CD4-positive, alpha-beta T cell treated with Interleukin-21 for 1 hour (primary cell): ENCODE results near the gene SUCLG1.
A peak's percentile ranks its signal among the peaks of the same experiment; 100 is the strongest.

Experiments used
- DNase-seq: peaks from one replicate; pipeline ENCODE4 v3.0.0-alpha.2; 2020

The SUCLG1 gene

DNA sequence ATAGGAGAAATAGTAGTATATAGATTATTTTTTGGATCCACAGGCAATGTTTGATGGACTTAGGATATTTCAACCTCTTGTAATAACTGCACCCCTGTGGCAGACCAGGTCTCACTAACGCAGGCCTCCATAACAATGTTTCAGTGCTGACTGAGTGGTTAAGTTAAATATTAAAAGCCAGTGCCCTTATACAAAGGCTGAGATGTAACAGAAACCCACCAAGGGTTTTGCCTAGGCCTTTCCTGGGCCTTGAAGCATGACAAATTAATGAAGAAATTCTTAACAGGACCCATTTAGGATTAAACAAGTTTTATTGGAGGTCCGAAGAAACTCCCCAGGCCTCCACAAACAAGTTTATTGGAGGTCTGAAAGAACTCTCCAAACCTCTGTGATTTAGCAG lies 1.6 kb upstream of the SUCLG1 start:
- DNase-seq: no peak

DNA sequence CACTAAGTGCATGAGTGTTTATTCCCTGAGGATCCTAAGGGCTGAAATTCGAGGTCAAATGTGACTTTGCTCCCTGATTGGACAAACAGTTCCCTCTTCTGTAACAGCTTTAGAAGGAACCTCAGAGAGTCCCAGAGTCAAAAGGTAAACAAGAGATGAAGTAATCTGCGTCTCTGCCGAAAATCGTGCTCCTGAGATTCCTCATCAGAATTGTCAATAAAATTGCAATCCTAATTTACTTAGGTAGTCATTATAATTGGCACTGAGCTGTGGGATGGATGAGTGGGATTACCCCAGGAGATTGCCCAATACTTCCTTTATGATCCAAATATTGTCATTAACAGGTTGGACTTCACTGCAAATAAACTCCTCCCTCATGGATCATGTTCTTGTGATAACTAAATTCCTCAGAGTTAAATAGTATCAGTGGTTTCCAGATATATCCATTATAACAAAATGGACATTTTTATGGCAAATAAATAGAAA lies 907 bp upstream of the SUCLG1 start:
- DNase-seq: no peak

DNA sequence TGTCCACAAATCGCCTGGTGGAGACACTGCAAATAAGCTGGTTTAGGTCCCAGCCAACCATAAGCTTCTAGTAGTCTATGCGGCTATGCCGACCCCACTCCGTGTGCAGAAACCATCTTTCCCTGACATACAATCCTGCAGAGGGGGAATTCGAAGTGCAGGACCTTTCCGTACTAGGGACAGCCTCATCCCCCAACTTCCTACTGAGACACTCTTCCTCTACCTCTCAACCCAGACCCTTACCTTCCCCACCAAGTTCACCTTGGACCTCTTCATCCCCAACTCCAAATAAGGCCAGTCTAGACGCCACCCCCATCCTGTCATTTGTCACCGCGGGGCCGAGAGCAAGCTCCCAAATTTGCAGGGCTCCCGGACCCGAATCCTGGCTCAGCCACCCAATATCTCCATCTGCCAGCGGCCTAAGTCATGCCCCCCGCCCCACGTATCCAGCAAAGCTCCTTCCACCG lies 496 bp downstream of the SUCLG1 start:
- DNase-seq: peak; percentile 21

DNA sequence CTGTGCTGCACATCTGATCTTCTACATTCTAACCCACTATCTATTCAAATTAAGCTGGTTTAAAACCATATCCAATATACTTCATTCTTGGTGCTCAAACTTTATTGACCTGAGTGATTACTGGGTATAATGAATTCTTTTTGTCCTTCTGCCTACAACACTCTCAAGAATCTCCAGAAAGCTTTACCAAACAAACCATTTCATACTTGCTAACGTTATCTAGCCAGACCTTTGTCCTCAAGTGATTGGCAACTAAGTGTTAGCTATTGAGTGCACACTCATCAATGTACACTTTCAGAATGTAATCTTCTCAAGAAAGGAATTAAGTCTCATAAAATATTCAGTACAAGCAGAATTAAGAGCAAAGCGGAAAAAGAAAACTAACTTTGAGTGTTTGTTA lies 1.4 kb downstream of the SUCLG1 start:
- DNase-seq: no peak

DNA sequence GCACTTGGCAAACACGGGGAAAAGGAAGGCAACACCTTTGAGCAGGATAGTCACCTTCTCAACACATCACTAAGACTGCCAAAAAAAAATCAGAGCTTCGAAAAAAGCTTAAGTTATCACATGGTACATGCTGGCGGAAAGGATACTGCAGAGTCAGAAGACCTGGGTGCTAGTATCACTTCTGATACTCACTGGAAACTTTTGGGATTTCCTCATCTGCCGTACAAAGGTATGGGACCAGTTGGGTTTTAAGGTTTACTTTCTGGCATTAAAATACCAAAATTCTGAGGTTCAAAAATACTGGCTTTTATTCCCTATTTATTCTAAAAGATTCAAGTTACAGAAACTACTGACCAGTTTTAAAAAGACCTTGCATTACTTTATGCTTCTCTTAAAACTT lies 2.9 kb downstream of the SUCLG1 start:
- DNase-seq: no peak

DNA sequence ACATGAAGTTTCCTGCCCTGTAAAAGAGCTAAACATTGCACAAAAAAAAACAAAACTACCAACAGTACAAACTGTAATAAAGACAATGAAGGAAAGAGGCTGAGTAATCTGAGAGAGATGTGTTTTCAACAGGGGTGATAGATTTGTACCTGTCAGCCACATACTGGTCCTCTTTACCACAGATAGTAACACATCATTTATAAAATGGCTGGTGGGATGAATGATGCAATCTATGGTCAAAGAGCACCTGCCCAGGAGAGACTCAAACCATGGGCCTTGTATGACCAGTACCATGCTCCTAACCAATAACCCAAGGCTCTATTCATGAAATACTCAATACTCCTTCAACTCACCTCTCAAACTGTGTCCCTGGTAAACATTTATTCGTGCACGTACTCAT lies 4.5 kb downstream of the SUCLG1 start:
- DNase-seq: no peak

DNA sequence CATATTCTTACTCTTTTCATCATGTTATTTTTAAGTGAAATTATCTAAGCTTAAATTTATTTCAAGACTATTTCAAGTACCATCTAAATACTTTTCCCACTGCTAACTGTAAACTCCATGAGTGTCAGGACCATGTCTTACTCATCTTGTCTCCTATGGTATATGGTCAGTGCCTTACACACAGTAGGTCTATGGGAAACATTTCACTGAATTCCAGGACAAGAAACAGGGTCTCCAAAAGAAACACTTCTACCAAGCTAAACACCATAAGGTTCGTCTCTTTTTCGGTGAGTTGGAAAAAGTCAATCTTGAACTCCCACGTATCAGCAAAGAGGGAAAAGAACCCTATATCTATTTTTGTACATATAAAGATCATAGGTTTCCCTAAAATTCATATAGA lies 6.5 kb downstream of the SUCLG1 start:
- no peak for DNase-seq

DNA sequence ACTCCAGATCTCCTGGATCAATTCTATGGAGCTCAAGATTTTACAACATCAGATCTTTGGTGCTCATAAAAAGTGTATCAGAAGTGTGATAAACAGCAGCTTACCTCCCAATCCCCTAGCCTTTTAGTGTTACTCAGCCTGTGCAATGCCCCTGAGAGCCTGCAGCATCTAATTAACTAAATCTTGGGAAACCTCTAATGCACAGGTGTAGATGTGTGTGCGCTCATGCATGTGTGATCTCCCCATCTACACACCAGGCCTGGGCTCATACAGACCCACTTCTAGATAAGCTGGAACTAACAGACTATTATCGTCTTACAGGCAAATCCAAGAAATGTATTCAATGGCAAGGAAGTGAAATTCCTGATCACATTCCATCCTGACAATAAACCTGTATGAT lies 7.5 kb downstream of the SUCLG1 start:
- no peak for DNase-seq

DNA sequence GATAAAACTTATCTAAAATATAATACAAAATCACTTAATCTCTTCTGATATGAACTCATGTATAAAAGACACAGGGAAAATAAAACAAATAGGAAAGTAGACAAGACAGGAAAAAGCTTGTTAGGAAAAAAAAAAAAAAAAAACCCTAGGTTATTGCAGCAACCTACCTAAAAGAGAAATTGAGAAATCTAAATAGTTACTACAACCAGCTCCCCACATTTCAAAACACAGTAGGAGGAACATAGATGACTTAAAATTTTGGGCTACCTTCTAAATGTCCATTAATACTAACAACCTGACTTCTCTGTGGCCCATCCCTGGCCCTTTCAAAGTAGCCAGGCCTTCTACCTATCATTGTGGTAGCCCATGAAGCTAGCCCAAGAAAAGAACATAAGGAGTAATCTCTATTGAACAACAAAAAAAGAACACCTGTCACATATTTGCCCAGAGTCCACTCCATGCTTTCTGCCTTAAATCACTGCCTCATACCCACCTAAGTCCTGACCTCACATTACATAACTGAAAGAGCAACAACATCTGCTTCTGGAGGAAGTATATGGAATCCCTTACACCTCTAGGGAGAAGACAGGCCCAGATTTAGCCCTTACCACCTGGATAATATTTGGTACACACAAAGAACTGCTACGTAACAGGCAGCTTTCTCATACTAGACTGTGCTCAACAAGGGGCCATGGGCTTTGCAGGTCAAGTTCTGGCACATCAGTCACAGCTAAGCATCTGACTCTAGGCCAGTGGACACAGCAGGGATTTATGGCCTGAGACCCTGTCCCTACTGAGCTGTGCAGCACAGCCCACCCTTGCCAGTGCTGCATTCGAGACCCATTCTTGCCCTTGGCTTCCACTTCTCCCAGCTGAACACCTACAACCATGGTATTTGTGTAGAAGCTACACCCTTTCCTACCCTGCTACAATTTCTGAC lies 8.5 kb downstream of the SUCLG1 start:
- no peak for DNase-seq

DNA sequence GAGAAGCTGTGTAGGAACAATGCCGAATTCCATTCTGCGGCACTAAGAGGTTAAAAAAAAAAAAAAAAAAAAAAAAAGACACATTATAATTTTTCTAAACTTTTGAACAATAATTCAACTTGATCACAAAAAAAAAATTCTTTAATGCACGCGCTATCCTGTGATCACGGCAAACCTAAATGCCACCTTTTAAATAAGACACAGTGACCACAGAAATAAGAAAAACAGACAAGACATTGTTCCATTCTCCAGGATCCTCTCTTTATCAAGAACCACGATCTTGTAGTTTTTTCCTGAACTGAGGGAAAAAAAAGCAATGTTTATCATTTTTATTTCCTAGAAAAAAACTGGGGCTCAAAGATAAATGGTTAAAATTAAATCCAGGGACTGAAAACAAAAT lies 9.4 kb downstream of the SUCLG1 start:
- no peak for DNase-seq

DNA sequence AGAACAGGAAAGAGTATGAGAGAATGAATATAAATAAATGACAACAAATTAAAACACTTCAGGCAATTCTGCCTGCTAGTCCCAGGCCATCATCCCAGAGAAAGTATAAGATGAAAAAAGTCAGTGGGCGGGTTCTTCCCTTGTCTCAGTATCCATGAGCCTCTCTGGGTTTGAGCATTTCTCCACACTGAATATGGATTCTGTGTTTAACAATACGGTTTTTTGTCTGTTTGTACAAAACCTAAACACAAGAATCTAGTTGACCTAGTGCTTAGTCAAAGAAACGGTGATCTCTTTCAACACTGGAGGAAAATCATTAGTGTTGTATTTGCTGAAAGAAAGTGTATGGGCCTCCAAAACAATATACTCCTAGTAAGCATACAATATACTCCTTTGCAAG lies 10.0 kb downstream of the SUCLG1 start:
- DNase-seq: no peak

DNA sequence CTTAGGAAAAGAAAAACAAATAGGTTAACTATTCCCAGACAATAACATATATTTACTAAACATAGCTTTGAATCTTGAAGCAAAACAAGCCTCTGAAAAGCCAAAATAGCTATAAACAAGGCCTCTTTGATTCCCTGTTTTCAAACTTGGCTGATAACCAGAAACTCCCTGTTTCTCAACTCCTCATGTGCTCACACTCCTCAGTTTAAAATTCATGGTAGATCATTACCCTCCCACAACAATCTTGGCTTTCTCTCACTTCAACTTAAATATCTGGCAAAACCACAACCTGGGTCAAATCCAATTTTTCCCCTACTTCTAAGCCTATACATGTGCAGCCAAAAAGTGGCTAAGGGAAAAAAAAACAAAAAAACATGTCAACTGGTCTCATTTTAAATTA lies 15.6 kb downstream of the SUCLG1 start:
- DNase-seq: no peak

DNA sequence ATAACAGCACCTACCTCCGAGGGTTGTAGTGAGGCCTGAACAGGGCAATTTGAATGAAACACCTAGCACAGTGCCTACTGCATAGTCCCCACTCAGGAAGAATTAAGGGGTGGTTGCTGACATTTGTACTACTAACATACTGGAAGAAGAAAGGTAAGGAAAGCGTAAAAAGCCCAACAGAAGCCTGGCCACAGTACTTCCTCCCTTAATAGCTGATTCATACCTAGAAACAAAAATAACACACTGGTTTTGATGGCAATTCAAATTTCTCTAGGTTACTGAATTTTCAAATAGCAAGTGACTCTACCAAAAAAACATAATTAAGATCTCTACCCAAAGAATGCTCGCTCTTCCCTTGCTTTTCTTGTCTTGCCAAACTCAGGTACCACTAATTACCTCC lies 16.2 kb downstream of the SUCLG1 start:
- DNase-seq: no peak

DNA sequence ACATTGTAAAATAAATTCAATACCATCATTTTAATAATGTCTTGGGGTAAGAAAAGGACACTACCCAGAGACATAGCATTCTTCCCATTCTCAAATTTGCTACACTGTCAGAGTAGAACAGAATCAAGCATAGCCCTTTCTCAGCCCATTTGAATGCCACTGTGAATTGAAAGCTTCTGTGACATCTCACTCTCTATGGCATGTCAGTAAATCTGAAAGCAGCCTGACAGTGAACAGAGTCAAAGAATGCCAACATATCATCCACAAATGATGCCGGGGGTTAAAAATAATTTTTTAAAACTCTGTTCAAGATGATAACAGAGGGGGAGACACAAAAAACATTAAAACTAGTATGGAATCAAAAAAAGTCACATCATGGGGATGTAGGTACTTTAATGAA lies 17.6 kb downstream of the SUCLG1 start:
- no peak for DNase-seq

DNA sequence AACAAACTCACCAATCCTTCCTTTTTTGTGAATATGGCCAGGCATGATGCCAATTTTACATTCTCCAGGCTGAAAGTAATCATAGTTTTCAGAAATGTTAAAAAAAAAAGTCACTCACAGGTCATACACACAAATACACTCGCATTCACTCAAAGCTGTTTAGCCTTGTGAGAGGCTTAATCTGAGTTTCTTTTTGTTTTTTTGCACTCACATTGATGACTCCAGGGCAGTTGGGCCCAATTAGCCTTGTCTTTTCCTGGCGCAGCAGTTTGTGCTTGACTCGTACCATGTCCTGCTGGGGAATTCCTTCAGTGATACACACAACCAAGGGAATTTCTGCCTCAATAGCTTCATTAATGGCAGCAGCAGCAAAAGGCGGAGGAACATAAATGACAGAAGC lies 18.0 kb downstream of the SUCLG1 start:
- no peak for DNase-seq

DNA sequence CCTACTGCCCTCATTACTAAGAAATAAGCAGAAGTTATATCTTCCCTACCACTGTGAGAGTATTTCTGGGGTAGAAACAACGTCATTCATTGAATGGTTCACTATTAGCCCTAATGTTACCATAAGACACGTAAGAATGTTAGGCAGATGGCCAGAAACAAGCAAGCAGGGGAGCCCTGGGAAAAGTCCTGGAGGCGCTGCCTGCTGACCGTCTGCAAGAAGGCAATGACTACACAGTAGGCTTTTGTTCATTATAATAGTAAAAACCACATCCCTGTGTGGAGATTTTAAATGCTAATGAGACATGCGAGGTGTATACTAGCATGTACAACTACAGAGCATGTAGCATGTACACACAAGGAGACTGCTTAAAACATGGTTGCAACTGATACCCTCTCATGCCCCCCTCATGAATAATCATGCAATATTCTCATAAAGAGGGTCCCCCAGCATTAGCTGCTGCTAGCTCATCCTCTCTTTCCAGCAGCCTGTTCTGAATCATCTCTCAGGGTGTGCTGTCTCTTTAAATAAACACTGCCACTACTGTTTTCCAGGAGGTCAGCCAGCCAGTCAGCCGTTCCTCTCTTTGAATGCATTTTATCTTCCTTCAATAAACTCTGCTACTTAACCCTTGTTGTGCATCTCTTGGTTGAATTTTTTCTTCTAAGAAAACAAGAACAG lies 23.6 kb downstream of the SUCLG1 start:
- no peak for DNase-seq

DNA sequence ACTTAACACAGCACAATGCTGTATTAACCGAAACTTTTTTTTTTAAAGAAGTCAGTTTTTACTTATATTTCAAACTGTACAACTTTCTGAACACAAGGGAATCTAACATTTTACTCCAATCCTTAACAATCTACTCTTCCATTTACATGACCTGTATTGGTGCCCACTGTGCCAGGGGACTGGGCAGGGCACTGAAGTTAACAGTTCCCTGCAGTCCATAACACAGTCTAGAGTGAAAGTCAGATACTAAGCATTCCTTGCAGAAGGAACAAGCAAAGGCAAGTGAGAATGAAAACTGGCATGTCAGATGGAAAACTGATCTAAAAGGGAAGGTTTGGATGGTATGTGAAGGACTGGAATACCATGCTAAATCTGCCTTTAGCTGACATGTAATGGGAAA lies 29.8 kb downstream of the SUCLG1 start:
- no peak for DNase-seq

DNA sequence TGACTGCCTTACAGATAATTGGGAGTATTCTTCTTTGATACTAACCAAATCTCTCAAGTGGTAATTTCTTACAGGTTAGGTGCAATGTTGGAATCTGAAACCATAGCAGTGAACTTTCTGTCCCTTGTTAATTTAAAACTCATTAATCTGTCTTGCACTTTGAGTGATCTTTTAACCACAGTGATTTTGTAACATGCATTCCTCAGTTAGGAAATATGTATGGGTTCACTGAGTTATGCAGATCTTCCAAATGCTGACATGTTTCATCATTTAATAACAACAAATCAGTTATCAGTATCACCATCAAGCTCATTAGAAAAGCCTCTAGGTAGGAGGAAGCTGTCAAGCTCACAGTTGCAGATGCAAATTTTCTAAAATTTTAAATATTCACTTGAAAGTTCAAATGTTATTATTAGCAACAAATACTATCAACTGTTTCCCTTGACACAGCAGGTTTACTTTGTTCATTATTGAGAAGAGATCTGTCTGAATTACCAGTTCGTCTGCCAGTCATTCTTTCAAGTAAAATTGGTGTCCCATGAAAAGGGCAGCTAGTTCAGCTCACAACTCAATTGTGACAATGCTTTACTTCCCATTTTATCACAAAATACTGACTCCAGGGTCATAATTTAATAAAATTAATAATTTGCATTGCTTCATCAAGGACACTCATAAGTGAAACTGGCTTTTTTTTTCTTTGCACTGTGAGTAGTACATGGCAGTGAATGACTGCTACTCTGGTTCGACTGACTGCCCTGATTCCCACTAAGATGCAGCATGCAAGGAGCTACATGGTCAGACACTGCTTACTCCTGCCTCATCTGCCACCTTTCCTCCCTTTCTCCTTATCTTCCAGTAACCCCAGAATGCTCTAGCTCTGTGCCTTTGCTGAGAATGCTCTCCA lies 31.6 kb downstream of the SUCLG1 start:
- no peak for DNase-seq

DNA sequence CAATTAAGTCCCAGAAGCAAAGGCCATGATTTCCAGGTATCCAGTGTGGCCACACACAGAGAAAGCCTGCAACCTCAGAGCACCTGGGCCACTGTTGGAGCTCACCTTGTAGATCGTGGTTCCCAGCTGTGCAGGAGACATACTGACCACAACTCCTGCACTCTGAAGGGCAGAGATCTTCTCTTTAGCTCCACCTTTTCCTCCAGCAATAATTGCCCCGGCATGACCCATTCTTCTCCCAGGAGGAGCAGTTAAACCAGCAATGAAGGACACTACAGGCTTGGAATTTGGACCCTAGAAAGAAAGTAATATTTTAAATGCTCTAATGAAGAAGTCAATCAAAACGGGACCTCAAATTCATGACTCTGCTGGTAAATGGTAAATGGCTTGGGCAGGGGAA lies 33.8 kb downstream of the SUCLG1 start:
- no peak for DNase-seq

DNA sequence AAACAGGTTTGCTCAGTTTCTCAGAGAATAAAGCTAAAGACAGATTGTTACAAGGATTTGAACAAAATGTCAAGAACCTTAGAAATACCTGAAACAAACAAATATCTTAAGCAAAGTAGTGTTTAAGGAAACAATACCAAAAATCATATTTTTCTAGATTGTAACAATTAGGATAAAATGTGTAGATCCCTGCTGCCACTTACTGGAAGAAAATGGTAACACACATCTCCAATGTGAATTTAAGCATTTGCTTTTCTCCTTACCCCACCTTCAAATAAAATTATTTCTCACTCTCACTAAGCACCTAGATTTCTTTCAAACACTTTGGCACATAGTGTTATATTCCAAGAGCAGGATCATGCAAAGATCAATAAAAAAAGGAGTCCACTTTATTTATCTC lies 34.9 kb downstream of the SUCLG1 start:
- peak; percentile 6 for DNase-seq

DNA sequence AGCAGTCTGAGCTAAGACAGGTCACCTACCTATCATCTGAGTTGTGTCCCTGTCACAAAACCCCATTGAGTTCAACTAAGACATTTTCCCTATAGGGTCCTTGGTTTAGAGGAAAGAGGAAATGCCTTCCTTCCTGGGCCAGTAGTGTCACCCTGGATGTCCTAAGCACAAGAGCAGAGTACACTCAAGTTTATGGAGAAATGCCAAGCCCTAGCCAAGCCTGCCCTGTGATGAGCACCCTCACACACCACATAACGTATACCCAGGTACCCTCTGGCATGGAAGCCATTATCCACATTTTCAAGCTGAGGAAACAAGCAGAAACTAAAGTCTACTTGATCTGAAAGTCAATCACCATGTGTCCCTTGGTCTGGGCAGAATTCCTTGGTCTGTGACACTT lies 37.3 kb downstream of the SUCLG1 start:
- DNase-seq: no peak

DNA sequence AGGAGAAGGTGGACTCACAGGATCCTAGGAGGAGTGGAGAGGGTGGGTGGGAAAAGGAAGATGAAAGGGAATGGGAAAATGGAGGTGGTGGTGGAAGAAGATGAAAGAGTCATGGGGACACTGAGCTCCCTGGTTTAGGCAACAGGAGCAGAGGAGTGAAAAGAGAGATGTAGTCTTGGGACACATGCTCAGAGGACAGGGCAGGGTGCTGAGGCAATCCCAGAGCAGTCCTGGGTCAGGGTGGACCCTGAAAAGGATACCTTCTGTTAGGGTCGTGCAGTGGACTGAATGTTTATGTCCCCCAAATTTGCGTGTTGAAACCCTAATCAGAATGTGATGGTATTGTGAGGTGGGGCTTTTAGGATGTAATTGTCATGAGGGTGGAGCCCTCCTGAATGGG lies 37.9 kb downstream of the SUCLG1 start:
- DNase-seq: no peak

DNA sequence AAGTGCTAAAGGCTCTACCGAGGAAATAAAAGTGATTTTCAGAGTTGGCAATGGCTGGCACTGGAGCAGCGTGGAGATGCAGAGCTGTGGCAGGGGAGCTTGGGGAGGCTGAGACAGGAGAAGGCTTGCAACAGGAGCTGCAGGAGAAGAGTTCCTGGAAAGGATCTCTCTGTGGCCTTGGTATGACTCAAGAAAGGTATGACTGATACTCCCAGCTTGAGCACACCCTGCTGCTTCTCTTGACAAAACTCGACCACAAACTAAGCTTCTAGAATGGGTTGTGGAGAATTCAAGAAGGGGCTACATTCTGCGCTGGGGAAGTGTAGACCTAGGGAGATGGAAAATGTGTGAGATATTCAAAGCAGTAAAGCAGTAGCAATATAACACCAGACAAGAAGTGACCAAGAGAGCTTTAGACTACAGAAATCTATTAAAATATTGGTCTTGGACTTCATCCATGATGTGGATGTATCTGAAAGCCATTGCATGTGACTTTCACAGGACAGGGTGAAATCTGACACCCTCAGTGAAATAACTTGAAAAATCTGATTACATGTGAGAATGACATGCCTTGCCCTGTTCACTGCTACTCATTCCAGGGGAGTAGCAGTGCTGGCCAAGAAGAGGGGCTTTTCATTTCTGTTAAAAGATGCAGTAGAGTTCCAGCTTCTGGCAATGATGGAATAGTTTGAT lies 41.5 kb downstream of the SUCLG1 start:
- DNase-seq: no peak
